Thyroid gland (tissue), 4 donors: ENCODE results near the gene BAG1.

ENCODE experiments used
- POLR2A ChIP-seq, 2 donors: fragments of 450-650 bp; IDR thresholded peaks; one replicate each; pipeline ENCODE4 v1.6.1; 2017; ENCODE audit warnings: antibody characterized with exemption in 2 of 2, mild to moderate bottlenecking in 2 of 2, moderate library complexity in 1 of 2
- TF ChIP-seq, protein P1 (sequence below), 6 experiments: fragments of 200-600 bp in 3 of 6; fragments of 450-650 bp in 3 of 6; sonication (generic) in 3 of 6; IDR thresholded peaks; one replicate each; pipeline ENCODE4 v1.5.1; 2016 to 2019; ENCODE audit warnings: antibody characterized with exemption in 6 of 6, mild to moderate bottlenecking in 2 of 6, inconsistent platforms in 1 of 6, moderate library complexity in 1 of 6

DNA sequence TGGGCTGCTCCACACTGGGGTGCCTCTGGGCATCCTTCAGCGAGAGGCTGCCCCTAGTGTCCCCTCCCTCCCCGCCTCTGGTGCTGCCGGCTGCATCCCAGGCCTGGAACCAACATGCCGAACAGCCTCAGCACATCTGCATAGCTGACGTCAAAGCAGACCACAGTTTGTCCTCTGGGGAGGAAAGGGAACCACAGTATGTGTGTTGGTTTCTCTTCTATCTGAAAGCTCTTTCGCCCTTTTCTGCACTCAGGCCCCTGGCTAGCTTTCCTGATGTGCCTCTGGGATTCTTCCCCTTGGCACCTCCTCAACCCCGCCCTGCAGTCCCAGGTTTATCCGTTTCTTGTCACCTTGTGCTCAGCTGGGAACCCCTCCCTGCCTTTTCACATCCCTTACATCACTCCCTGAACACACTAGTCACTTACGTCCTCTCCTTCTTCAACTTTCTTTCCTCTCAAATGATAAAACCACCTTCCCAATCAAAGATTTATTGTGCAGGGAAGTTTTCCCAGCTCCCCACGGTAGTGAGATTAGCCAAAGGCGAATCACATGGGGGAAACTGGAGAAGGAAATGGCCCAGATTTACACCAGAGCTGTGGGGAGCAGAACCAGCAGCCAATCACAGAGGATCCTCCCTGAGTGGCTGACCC is 61.8 kb downstream of the BAG1 start:
- TF ChIP-seq, protein P1, sequence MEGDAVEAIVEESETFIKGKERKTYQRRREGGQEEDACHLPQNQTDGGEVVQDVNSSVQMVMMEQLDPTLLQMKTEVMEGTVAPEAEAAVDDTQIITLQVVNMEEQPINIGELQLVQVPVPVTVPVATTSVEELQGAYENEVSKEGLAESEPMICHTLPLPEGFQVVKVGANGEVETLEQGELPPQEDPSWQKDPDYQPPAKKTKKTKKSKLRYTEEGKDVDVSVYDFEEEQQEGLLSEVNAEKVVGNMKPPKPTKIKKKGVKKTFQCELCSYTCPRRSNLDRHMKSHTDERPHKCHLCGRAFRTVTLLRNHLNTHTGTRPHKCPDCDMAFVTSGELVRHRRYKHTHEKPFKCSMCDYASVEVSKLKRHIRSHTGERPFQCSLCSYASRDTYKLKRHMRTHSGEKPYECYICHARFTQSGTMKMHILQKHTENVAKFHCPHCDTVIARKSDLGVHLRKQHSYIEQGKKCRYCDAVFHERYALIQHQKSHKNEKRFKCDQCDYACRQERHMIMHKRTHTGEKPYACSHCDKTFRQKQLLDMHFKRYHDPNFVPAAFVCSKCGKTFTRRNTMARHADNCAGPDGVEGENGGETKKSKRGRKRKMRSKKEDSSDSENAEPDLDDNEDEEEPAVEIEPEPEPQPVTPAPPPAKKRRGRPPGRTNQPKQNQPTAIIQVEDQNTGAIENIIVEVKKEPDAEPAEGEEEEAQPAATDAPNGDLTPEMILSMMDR (IDR thresholded peaks at IDR 0.05): no peak
- TF ChIP-seq POLR2A (IDR thresholded peaks at IDR 0.05): no peak
